SK-N-SH (cell line): ENCODE data around the gene DCLRE1B.

Experiments used
- CTCF ChIP-seq: fragments of 200-600 bp; sonication (generic); IDR thresholded peaks from 2 replicates; pipeline ENCODE4 v1.6.1; 2017; ENCODE audit warnings: antibody characterized with exemption, mild to moderate bottlenecking, moderate library complexity
- ELF1 ChIP-seq: IDR thresholded peaks from 2 replicates; pipeline ENCODE4 v1.4.0; 2012
- EP300 ChIP-seq, 2 experiments: IDR thresholded peaks; 2 replicates each; pipeline versions ENCODE4 v1.4.0 to v1.6.1; 2012; ENCODE audit warnings: borderline replicate concordance in 1 of 2, low read depth in 1 of 2, low read length in 1 of 2
- FOXM1 ChIP-seq: IDR thresholded peaks from 2 replicates; pipeline ENCODE4 v1.4.0; 2012; ENCODE audit warnings: low read depth, mild to moderate bottlenecking
- GABPA ChIP-seq: IDR thresholded peaks from 2 replicates; pipeline ENCODE4 v1.4.0; 2012; ENCODE audit warnings: low read depth, mild to moderate bottlenecking
- NFIC ChIP-seq: IDR thresholded peaks from 2 replicates; pipeline ENCODE4 v1.4.0; 2012; ENCODE audit warnings: borderline replicate concordance
- POLR2AphosphoS5 ChIP-seq: IDR thresholded peaks from 2 replicates; pipeline ENCODE4 v1.6.1; 2012; ENCODE audit warnings: low read depth, low read length
- SMC3 ChIP-seq: IDR thresholded peaks from 2 replicates; pipeline ENCODE4 v1.6.1; 2012; ENCODE audit warnings: low read depth, low read length, improper control_type of control experiment
- TAF1 ChIP-seq: IDR thresholded peaks from 2 replicates; pipeline ENCODE4 v1.6.1; 2012; ENCODE audit warnings: low read depth, mild to moderate bottlenecking, low read length, moderate library complexity, borderline replicate concordance
- TCF12 ChIP-seq: IDR thresholded peaks from 2 replicates; pipeline ENCODE4 v1.4.0; 2012
- YY1 ChIP-seq: IDR thresholded peaks from 2 replicates; pipeline ENCODE4 v1.4.0; 2012; ENCODE audit warnings: low read depth, mild to moderate bottlenecking
- TF ChIP-seq, protein P1 (sequence below): IDR thresholded peaks from 2 replicates; pipeline ENCODE4 v1.6.1; 2012; ENCODE audit warnings: mild to moderate bottlenecking, low read depth, low read length, moderate library complexity
- TF ChIP-seq, protein P2 (sequence below): IDR thresholded peaks from 2 replicates; pipeline ENCODE4 v1.4.0; 2012; ENCODE audit warnings: low read depth

DNA sequence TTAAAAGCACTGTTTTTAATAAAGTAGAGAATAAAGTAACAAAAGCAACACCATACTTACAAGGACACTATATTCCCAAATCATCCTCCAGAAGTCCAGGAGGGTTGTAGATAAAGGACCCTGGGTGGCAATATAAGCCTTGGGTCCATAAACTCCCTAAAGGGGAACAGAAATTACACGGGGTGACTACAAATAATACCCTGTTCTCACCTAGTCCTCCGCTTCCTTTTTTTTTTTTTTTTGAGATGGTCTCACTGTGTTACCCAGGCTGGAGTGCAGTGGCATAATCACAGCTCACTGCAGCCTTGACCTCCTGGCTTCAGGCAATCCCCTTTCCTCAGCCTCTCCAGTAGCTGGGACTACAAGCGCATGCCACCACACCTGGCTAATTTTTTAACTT lies 46.7 kb upstream of the DCLRE1B start:
- TF ChIP-seq CTCF = no peak
- TF ChIP-seq FOXM1 = no peak
- TF ChIP-seq POLR2AphosphoS5 = no peak
- no peak for TF ChIP-seq EP300 (IDR thresholded peaks at IDR 0.05; ENCODE audit: borderline replicate concordance in 1 of 2, low read depth in 1 of 2, low read length in 1 of 2)
- TF ChIP-seq ELF1 = no peak
- no peak for TF ChIP-seq SMC3
- TF ChIP-seq GABPA = no peak
- no peak for TF ChIP-seq TAF1
- no peak for TF ChIP-seq TCF12
- TF ChIP-seq, protein P1, sequence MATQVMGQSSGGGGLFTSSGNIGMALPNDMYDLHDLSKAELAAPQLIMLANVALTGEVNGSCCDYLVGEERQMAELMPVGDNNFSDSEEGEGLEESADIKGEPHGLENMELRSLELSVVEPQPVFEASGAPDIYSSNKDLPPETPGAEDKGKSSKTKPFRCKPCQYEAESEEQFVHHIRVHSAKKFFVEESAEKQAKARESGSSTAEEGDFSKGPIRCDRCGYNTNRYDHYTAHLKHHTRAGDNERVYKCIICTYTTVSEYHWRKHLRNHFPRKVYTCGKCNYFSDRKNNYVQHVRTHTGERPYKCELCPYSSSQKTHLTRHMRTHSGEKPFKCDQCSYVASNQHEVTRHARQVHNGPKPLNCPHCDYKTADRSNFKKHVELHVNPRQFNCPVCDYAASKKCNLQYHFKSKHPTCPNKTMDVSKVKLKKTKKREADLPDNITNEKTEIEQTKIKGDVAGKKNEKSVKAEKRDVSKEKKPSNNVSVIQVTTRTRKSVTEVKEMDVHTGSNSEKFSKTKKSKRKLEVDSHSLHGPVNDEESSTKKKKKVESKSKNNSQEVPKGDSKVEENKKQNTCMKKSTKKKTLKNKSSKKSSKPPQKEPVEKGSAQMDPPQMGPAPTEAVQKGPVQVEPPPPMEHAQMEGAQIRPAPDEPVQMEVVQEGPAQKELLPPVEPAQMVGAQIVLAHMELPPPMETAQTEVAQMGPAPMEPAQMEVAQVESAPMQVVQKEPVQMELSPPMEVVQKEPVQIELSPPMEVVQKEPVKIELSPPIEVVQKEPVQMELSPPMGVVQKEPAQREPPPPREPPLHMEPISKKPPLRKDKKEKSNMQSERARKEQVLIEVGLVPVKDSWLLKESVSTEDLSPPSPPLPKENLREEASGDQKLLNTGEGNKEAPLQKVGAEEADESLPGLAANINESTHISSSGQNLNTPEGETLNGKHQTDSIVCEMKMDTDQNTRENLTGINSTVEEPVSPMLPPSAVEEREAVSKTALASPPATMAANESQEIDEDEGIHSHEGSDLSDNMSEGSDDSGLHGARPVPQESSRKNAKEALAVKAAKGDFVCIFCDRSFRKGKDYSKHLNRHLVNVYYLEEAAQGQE = no peak
- TF ChIP-seq, protein P2, sequence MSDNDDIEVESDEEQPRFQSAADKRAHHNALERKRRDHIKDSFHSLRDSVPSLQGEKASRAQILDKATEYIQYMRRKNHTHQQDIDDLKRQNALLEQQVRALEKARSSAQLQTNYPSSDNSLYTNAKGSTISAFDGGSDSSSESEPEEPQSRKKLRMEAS = no peak
- TF ChIP-seq NFIC = no peak
- TF ChIP-seq YY1 = no peak
